A549 (cell line): ENCODE results near the gene SEMA4A. TPM values are rescaled to one million over a fixed set of nuclear protein-coding genes. Genes with fewer than 3 reads are reported as not detected.

Experiments used
- ATAC-seq, 2 experiments: fragments of 200-7000 bp in 1 of 2; fragments of >200 bp in 1 of 2; cut with Nextera tagmentation in 1 of 2; cut with Tn5 transposase in 1 of 2; 3 replicates each; pipeline versions ENCODE4 v1.8.0 to v1.9.1; 2018 to 2020; ENCODE audit warnings: mild to moderate bottlenecking in 1 of 2, moderate library complexity in 1 of 2
- CTCF ChIA-PET: fragments of 300-600 bp; sonication (Branson Sonifier 250); formaldehyde crosslinking; extraction: SDS; loops from one replicate; lab custom pipeline; 2021; ENCODE audit warnings: antibody characterized with exemption, inconsistent platforms; lab: Yijun Ruan, JAX
- POLR2A ChIA-PET: fragments of 350-600 bp; formaldehyde crosslinking; extraction: SDS; loops from one replicate; lab custom pipeline; 2021; ENCODE audit warnings: antibody characterized with exemption, inconsistent platforms; lab: Yijun Ruan, JAX
- DNase-seq, 2 experiments: peaks; one replicate each; pipeline versions ENCODE4 v3.0.0 to v3.0.0-alpha.2; 2011 to 2016; ENCODE audit warnings: low read depth in 1 of 2, low spot score in 1 of 2
- FAIRE-seq: peaks from 2 replicates; lab custom pipeline; 2011; peaks lifted over from hg19 to GRCh38; lab: Jason Lieb, UNC
- H3K27ac ChIP-seq, 2 experiments: fragments of >200 bp; sonication (Bioruptor Twin); formaldehyde crosslinking; 3 replicates each; pipeline ENCODE4 v1.5.1; 2016 to 2017
- H3K4me1 ChIP-seq: fragments of >200 bp; sonication (Bioruptor Twin); formaldehyde crosslinking; 3 replicates; pipeline ENCODE4 v1.6.1; 2016
- H3K4me2 ChIP-seq: fragments of >200 bp; sonication (Bioruptor Twin); formaldehyde crosslinking; 3 replicates; pipeline ENCODE4 v1.6.1; 2016
- H3K4me3 ChIP-seq: fragments of >200 bp; sonication (Bioruptor Twin); formaldehyde crosslinking; 3 replicates; pipeline ENCODE4 v1.5.1; 2016
- H3K9me3 ChIP-seq: fragments of >200 bp; sonication (Bioruptor Twin); formaldehyde crosslinking; 3 replicates; pipeline ENCODE4 v1.6.1; 2016
- CBX2 ChIP-seq: fragments of 200-600 bp; sonication (generic); IDR thresholded peaks from 2 replicates; pipeline ENCODE4 v1.6.1; 2016; ENCODE audit warnings: low read depth, mild to moderate bottlenecking, borderline replicate concordance
- CBX8 ChIP-seq: fragments of 200-600 bp; sonication (generic); IDR thresholded peaks from 2 replicates; pipeline ENCODE4 v1.6.1; 2016
- EHF ChIP-seq: fragments of 250-450 bp; sonication (Bioruptor Pico); IDR thresholded peaks from 2 replicates; pipeline ENCODE4 v1.5.0; 2020; ENCODE audit warnings: mild to moderate bottlenecking
- EP300 ChIP-seq, 2 experiments: fragments of >200 bp; sonication (Bioruptor Twin); formaldehyde crosslinking; IDR thresholded peaks; 2 replicates in 1 of 2; 3 replicates in 1 of 2; pipeline ENCODE4 v1.6.1; 2016 to 2017
- FOSB ChIP-seq: fragments of 250-450 bp; sonication (Bioruptor Pico); IDR thresholded peaks from 2 replicates; pipeline ENCODE4 v1.5.0; 2020; ENCODE audit warnings: mild to moderate bottlenecking, moderate library complexity
- FOXS1 ChIP-seq: fragments of 250-450 bp; sonication (Bioruptor Pico); IDR thresholded peaks from 2 replicates; pipeline ENCODE4 v1.5.0; 2020; ENCODE audit warnings: mild to moderate bottlenecking, moderate library complexity
- HDAC2 ChIP-seq: fragments of 200-600 bp; sonication (generic); IDR thresholded peaks from 2 replicates; pipeline ENCODE4 v1.6.1; 2016
- HOXB5 ChIP-seq: fragments of 250-450 bp; sonication (Bioruptor Pico); IDR thresholded peaks from 2 replicates; pipeline ENCODE4 v1.5.0; 2020; ENCODE audit warnings: mild to moderate bottlenecking, moderate library complexity
- KDM1A ChIP-seq: fragments of 200-600 bp; sonication (generic); IDR thresholded peaks from 2 replicates; pipeline ENCODE4 v1.6.1; 2016; ENCODE audit warnings: low read depth, mild to moderate bottlenecking
- KDM5A ChIP-seq: fragments of 200-600 bp; sonication (generic); IDR thresholded peaks from 2 replicates; pipeline ENCODE4 v1.6.1; 2016; ENCODE audit warnings: antibody characterized with exemption, mild to moderate bottlenecking
- MAFK ChIP-seq: fragments of 450-650 bp; IDR thresholded peaks from 2 replicates; pipeline ENCODE4 v1.6.1; 2014; ENCODE audit not compliant: partially characterized antibody
- MAX ChIP-seq: IDR thresholded peaks from 2 replicates; pipeline ENCODE4 v1.6.1; 2012
- PHF8 ChIP-seq: fragments of 200-600 bp; sonication (generic); IDR thresholded peaks from 2 replicates; pipeline ENCODE4 v1.6.1; 2016; ENCODE audit warnings: low read depth, mild to moderate bottlenecking, antibody characterized with exemption, moderate library complexity, borderline replicate concordance
- RARB ChIP-seq: fragments of 250-450 bp; sonication (Bioruptor Pico); IDR thresholded peaks from 2 replicates; pipeline ENCODE4 v1.8.0; 2021; ENCODE audit warnings: mild to moderate bottlenecking, moderate library complexity
- RCOR1 ChIP-seq: fragments of 150-350 bp; IDR thresholded peaks from 2 replicates; pipeline ENCODE4 v1.6.1; 2014; ENCODE audit warnings: antibody characterized with exemption, low read length, low read depth
- SMC3 ChIP-seq: fragments of >200 bp; sonication (Bioruptor Twin); formaldehyde crosslinking; IDR thresholded peaks from 3 replicates; pipeline ENCODE4 v1.6.1; 2018; ENCODE audit warnings: inconsistent platforms
- SREBF2 ChIP-seq: fragments of 450-650 bp; IDR thresholded peaks from 2 replicates; pipeline ENCODE4 v1.6.1; 2014; ENCODE audit warnings: mild to moderate bottlenecking, moderate library complexity
- USF2 ChIP-seq: fragments of 450-650 bp; IDR thresholded peaks from 2 replicates; pipeline ENCODE4 v1.6.1; 2014; ENCODE audit warnings: antibody characterized with exemption
- ZFP36 ChIP-seq: fragments of 450-650 bp; IDR thresholded peaks from 2 replicates; pipeline ENCODE4 v1.6.1; 2014; ENCODE audit warnings: borderline replicate concordance; ENCODE audit not compliant: partially characterized antibody
- ZNF302 ChIP-seq: fragments of 250-450 bp; sonication (Bioruptor Pico); IDR thresholded peaks from 2 replicates; pipeline ENCODE4 v1.9.0; 2021; ENCODE audit warnings: inconsistent platforms, mild to moderate bottlenecking, moderate library complexity
- WGBS: methylation state at CpG from one replicate; pipeline ENCODE4 v1.1.6; 2017; ENCODE audit errors: missing lambda C conversion rate; 5-methylcytosine and 5-hydroxymethylcytosine counted together
- polyA plus RNA-seq, 4 experiments: library from polyadenylated mRNA; depleted of rRNA in 3 of 4; stranded (reverse); fragments of >200 nt; fragmentation: RNase III in 1 of 4; extraction: RNeasy Plus Mini Kit Qiagen cat#74134 plus additional on column Dnase treatment in 1 of 4; gene quantifications; 2 replicates in 3 of 4; 3 replicates in 1 of 4; pipeline ENCODE4 v1.2.3, GENCODE V29; 2011 to 2017
- TF ChIP-seq, protein P1 (sequence below): fragments of >200 bp; sonication (Bioruptor Twin); formaldehyde crosslinking; IDR thresholded peaks from 3 replicates; pipeline ENCODE4 v1.5.1; 2016

Gene SEMA4A
- polyA plus RNA-seq, 2 of the 4 experiments (the other 2 are of a cell fraction), result 0.04 to 0.27 TPM

- TF ChIP-seq HDAC2, result no peak
- TF ChIP-seq, protein P1, sequence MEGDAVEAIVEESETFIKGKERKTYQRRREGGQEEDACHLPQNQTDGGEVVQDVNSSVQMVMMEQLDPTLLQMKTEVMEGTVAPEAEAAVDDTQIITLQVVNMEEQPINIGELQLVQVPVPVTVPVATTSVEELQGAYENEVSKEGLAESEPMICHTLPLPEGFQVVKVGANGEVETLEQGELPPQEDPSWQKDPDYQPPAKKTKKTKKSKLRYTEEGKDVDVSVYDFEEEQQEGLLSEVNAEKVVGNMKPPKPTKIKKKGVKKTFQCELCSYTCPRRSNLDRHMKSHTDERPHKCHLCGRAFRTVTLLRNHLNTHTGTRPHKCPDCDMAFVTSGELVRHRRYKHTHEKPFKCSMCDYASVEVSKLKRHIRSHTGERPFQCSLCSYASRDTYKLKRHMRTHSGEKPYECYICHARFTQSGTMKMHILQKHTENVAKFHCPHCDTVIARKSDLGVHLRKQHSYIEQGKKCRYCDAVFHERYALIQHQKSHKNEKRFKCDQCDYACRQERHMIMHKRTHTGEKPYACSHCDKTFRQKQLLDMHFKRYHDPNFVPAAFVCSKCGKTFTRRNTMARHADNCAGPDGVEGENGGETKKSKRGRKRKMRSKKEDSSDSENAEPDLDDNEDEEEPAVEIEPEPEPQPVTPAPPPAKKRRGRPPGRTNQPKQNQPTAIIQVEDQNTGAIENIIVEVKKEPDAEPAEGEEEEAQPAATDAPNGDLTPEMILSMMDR, result no peak
- TF ChIP-seq USF2, result no peak
- no peak for TF ChIP-seq FOXS1
- TF ChIP-seq KDM1A, result no peak
- TF ChIP-seq MAX, result no peak
- TF ChIP-seq FOSB, result no peak
- no peak for TF ChIP-seq ZFP36
- no peak for TF ChIP-seq RARB (CRISPR knock-in tag)
- no peak for TF ChIP-seq SMC3
- no peak for TF ChIP-seq KDM5A
- TF ChIP-seq EP300 (IDR thresholded peaks at IDR 0.05), result no peak
- FAIRE-seq (no peak), DNase-seq (no peak), ATAC-seq (no peak)
- Histone ChIP-seq H3K4me3 (no peak overlapping the region), H3K4me2 (no peak overlapping the region; the same call in 2 of the 3 replicates), H3K9me3 (no peaks in the 10 kb centered on the region), H3K4me1 (peaks cover 6% of the 10 kb centered on the region), H3K27ac (no peak overlapping the region)
- POLR2A ChIA-PET, result interaction anchor here (1.4 kb wide), 1 partner anchor 10 kb away, joined by 6 read pairs; the partner anchor contains the start of gene PMF1
- CTCF ChIA-PET, result interaction anchor here (1.1 to 2.1 kb wide), 5 partner anchors 8 to 72 kb away, joined by 3 to 6 read pairs (median 4); partner anchors contain the start of gene SLC25A44
Observed at GRCh38 chr1:156203331-156203730, 49.9 kb downstream of the SEMA4A start.

DNA sequence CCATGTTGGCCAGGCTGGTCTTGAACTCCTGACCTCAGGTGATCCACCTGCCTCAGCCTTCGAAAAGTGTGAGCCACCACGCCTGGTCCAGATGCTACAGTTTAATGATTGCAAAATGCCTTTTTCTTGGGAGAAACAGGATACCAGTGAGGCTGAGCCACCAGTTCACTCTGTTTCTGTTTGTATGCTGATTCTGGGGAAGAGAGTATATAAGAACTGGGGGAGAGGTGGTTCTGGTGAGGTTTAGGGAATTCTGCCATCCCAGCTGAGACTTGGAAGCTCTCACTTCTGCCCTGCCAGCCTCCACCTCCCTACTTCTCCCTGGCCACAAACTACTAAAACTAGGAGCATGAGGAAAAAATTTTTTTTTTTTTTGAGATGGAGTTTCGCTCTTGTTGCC lies 51.3 kb downstream of the SEMA4A start:
- no peak for FAIRE-seq
- no peak overlapping the region for H3K4me2 ChIP-seq
- H3K4me3 ChIP-seq, result no peak overlapping the region
- 95% methylated on average over 3 of the region's 3 CpGs for WGBS
- H3K4me1 ChIP-seq, result peaks cover 6% of the 10 kb centered on the region
- ATAC-seq, result no peak
- no peak for TF ChIP-seq CBX2
- no peak for TF ChIP-seq PHF8
- TF ChIP-seq CBX8, result no peak
- no peak for TF ChIP-seq EP300 (IDR thresholded peaks at IDR 0.05)
- TF ChIP-seq, protein P1, result no peak
- TF ChIP-seq EHF, result no peak
- no peaks in the 10 kb centered on the region for H3K9me3 ChIP-seq
- no peak overlapping the region for H3K27ac ChIP-seq
- DNase-seq, result no peak
- ChIA-PET POLR2A (interaction anchor here (1.4 kb wide), 1 partner anchor 8 kb away, joined by 6 read pairs; the partner anchor contains the start of gene PMF1), CTCF (interaction anchor here (1.8 kb wide), 1 partner anchor 20 kb away, joined by 7 read pairs; no protein-coding TSS in a partner anchor)

DNA sequence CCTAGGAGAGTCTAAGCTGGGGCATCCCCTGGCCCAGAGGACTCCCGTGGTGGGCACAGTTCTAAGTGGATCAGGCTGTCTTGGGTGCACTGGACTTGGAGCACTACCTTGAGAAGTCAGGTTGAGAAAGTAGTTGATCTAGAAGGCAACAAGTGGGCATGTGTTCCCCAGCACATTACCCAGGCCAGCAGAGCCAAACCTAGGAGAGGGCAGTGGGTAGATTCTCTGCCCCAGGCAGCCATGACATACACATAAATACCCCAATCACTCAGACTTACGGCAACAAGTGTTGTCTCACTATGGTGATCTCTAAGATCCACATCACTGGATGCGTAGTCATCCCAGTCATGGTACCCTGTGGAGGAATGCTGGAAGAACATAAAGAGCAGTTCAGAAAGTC lies 57.9 kb downstream of the SEMA4A start:
- no peak overlapping the region for H3K4me2 ChIP-seq
- DNase-seq (no peak), ATAC-seq (no peak), FAIRE-seq (no peak)
- H3K4me1 ChIP-seq, result peaks cover 13% of the 10 kb centered on the region; the same call in 2 of the 3 replicates
- no peaks in the 10 kb centered on the region for H3K9me3 ChIP-seq
- no peak overlapping the region for H3K4me3 ChIP-seq
- CTCF ChIA-PET, result interaction anchor here (0.6 to 7.9 kb wide), 8 partner anchors 11 to 145 kb away, joined by 3 to 84 read pairs (median 4); partner anchors contain the start of gene SLC25A44
- H3K27ac ChIP-seq, result no peak overlapping the region
- POLR2A ChIA-PET, result no interaction called here
- whole genome bisulfite sequencing, result 87% methylated on average over 3 of the region's 3 CpGs
- TF ChIP-seq CBX2, result no peak
- TF ChIP-seq MAFK, result no peak
- TF ChIP-seq SREBF2, result no peak
- no peak for TF ChIP-seq HOXB5
- TF ChIP-seq RARB (CRISPR knock-in tag), result no peak
- TF ChIP-seq RCOR1, result no peak
- TF ChIP-seq ZNF302 (CRISPR knock-in tag), result no peak
